Hepatocyte (in vitro differentiated cells): ENCODE data around the gene PRDM11. TPM values are rescaled to one million over a fixed set of nuclear protein-coding genes. Genes with fewer than 3 reads are reported as not detected.

ENCODE experiments used
- DNase-seq: peaks from one replicate; pipeline ENCODE4 v3.0.0-alpha.2; 2016; ENCODE audit warnings: low spot score
- H2AFZ ChIP-seq: fragments of 200-600 bp; sonication (generic); 2 replicates; pipeline ENCODE4 v1.6.0; 2016; ENCODE audit warnings: antibody characterized with exemption, mild to moderate bottlenecking
- H3K27ac ChIP-seq: fragments of 200-600 bp; sonication (generic); 2 replicates; pipeline ENCODE4 v1.5.1; 2016; ENCODE audit warnings: mild to moderate bottlenecking
- H3K27me3 ChIP-seq: fragments of 200-600 bp; sonication (generic); 2 replicates; pipeline ENCODE4 v1.6.1; 2016
- H3K36me3 ChIP-seq: fragments of 200-600 bp; sonication (generic); replicated peaks from 2 replicates; pipeline ENCODE4 v1.5.1; 2016; ENCODE audit warnings: low read depth; ENCODE audit not compliant: insufficient read depth
- H3K4me1 ChIP-seq: fragments of 200-600 bp; sonication (generic); 2 replicates; pipeline ENCODE4 v1.5.1; 2016; ENCODE audit warnings: mild to moderate bottlenecking, moderate library complexity; ENCODE audit not compliant: insufficient read depth
- H3K4me2 ChIP-seq: fragments of 200-600 bp; sonication (generic); 2 replicates; pipeline ENCODE4 v1.6.0; 2016
- H3K4me3 ChIP-seq: fragments of 200-600 bp; sonication (generic); 2 replicates; pipeline ENCODE4 v1.5.1; 2016; ENCODE audit warnings: mild to moderate bottlenecking
- H3K79me2 ChIP-seq: fragments of 200-600 bp; sonication (generic); 2 replicates; pipeline ENCODE4 v1.6.0; 2017; ENCODE audit warnings: mild to moderate bottlenecking
- H3K9me2 ChIP-seq: fragments of 200-600 bp; sonication (generic); replicated peaks from 2 replicates; pipeline ENCODE4 v1.6.0; 2017; ENCODE audit warnings: mild to moderate bottlenecking; ENCODE audit not compliant: insufficient read depth
- H3K9me3 ChIP-seq: fragments of 200-600 bp; sonication (generic); 2 replicates; pipeline ENCODE4 v1.5.1; 2016; ENCODE audit warnings: low read depth, mild to moderate bottlenecking
- H4K20me1 ChIP-seq: fragments of 200-600 bp; sonication (generic); 2 replicates; pipeline ENCODE4 v1.6.0; 2016; ENCODE audit warnings: mild to moderate bottlenecking; ENCODE audit not compliant: insufficient read depth, poor library complexity, severe bottlenecking
- EZH2 ChIP-seq: fragments of 200-600 bp; sonication (generic); IDR thresholded peaks from 2 replicates; pipeline ENCODE4 v1.6.1; 2016; ENCODE audit warnings: antibody characterized with exemption, mild to moderate bottlenecking, borderline replicate concordance
- EZH2phosphoT487 ChIP-seq: fragments of 200-600 bp; sonication (generic); IDR thresholded peaks from one replicate; pipeline ENCODE4 v1.6.1; 2018; ENCODE audit warnings: antibody characterized with exemption, mild to moderate bottlenecking, low read depth, moderate library complexity; ENCODE audit not compliant: unreplicated experiment, severe bottlenecking
- WGBS: methylation state at CpG from one replicate; pipeline ENCODE4 v1.1.6; 2016; ENCODE audit warnings: low lambda C conversion rate; ENCODE audit errors: missing lambda C conversion rate; 5-methylcytosine and 5-hydroxymethylcytosine counted together
- polyA plus RNA-seq: library from polyadenylated mRNA; unstranded; fragments of >200 nt; fragmentation: Nextera tagmentation; extraction: Ambion mirVana; gene quantifications from 2 replicates; pipeline ENCODE4 v1.2.1, GENCODE V29; 2016
- total RNA-seq: library from RNA; depleted of rRNA; stranded (reverse); fragments of >200 nt; gene quantifications from 2 replicates; pipeline ENCODE4 v1.2.3, GENCODE V29; 2014
- TF ChIP-seq, protein P1 (sequence below): fragments of 200-600 bp; sonication (generic); IDR thresholded peaks from 2 replicates; pipeline ENCODE4 v1.5.1; 2016; ENCODE audit warnings: antibody characterized with exemption, mild to moderate bottlenecking; ENCODE audit not compliant: poor library complexity

Gene PRDM11
- total and polyA plus RNA-seq, 2 experiments from 2014 or later: 11.2 to 15.0 TPM

DNA sequence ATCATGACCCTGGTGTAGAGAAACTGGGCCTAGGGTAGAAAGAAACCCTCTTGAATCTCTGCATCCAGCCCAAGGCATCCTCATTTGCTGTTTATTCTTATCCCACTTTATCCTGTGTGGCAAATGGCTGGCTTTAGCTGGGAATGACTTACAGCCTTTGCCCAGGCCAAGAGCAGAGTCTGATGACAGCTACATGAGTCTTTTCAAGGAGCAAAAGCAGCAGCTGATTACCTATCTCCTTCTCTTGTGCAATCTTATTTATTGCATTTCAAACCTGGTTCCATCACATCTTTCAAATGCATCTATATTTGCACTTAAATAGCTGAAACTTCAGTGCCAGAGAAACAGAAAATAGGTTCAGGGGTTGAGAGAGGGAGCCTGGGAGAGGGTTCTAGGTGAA lies 113.6 kb downstream of the PRDM11 start:
- H3K4me1 ChIP-seq: peaks cover 1% of the 10 kb centered on the region
- no peaks in the 10 kb centered on the region for H3K79me2 ChIP-seq
- no peaks in the 10 kb centered on the region for H3K36me3 ChIP-seq
- no peaks in the 10 kb centered on the region for H4K20me1 ChIP-seq
- no peaks in the 10 kb centered on the region for H3K27me3 ChIP-seq
- no peaks in the 10 kb centered on the region for H3K9me2 ChIP-seq
- no peak overlapping the region for H3K4me2 ChIP-seq
- TF ChIP-seq, protein P1, sequence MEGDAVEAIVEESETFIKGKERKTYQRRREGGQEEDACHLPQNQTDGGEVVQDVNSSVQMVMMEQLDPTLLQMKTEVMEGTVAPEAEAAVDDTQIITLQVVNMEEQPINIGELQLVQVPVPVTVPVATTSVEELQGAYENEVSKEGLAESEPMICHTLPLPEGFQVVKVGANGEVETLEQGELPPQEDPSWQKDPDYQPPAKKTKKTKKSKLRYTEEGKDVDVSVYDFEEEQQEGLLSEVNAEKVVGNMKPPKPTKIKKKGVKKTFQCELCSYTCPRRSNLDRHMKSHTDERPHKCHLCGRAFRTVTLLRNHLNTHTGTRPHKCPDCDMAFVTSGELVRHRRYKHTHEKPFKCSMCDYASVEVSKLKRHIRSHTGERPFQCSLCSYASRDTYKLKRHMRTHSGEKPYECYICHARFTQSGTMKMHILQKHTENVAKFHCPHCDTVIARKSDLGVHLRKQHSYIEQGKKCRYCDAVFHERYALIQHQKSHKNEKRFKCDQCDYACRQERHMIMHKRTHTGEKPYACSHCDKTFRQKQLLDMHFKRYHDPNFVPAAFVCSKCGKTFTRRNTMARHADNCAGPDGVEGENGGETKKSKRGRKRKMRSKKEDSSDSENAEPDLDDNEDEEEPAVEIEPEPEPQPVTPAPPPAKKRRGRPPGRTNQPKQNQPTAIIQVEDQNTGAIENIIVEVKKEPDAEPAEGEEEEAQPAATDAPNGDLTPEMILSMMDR: no peak
- TF ChIP-seq EZH2 (no peak), EZH2phosphoT487 (no peak)
- DNase-seq: no peak
- no peak overlapping the region for H2AFZ ChIP-seq
- no peak overlapping the region for H3K4me3 ChIP-seq
- H3K9me3 ChIP-seq: no peaks in the 10 kb centered on the region
- peak overlapping the region; percentile 69 for H3K27ac ChIP-seq

DNA sequence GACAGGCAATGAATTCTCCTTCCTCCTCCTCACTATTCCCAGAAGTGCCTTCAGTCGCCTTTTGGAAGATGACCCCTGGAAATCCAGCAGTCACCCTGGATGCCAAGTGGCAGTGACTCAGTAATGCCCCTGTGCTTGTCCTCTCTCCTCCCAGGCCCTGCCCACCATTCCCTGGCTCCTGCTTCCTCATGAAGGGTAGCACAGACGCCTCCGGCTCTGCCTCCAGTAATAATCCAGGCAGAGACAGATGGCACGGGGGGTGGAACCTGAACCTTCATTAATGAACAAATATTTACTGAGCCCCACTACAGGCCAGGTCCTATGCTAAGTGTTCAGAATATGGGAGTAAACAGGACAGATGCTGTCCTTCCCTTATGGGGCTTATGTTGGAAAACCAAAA lies 116.5 kb downstream of the PRDM11 start:
- TF ChIP-seq, protein P1: no peak
- no peak for TF ChIP-seq EZH2
- TF ChIP-seq EZH2phosphoT487: no peak
- H2AFZ ChIP-seq: no peak overlapping the region
- no peaks in the 10 kb centered on the region for H3K79me2 ChIP-seq
- 74% methylated on average over 4 of the region's 4 CpGs for WGBS
- H3K36me3 ChIP-seq: no peaks in the 10 kb centered on the region
- no peaks in the 10 kb centered on the region for H3K9me2 ChIP-seq
- no peaks in the 10 kb centered on the region for H3K27me3 ChIP-seq
- H3K4me2 ChIP-seq: no peak overlapping the region
- no peak overlapping the region for H3K27ac ChIP-seq
- H3K9me3 ChIP-seq: no peaks in the 10 kb centered on the region
- H3K4me3 ChIP-seq: no peak overlapping the region
- no peaks in the 10 kb centered on the region for H4K20me1 ChIP-seq
- no peak for DNase-seq
- peaks cover 25% of the 10 kb centered on the region for H3K4me1 ChIP-seq

DNA sequence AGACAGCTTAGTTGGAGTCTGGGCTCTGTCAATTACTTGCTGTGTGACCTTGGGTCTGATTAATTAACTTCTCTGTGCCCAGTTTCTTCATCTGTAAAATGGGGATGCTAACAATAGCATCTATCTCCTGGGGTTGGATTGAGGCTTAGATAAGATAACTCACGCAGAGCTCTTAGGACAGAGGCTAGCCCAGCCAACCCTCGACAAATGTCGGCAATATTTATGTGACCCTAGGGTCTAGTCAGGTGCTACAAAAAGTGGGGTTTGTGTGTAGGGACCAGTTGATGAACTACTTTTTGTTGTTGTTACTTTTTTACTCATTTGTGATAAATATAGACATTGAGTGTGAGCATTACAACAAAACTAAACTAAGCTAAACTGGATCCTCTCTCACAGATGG lies 117.3 kb downstream of the PRDM11 start:
- no peaks in the 10 kb centered on the region for H3K9me3 ChIP-seq
- no peak overlapping the region for H2AFZ ChIP-seq
- no peaks in the 10 kb centered on the region for H3K27me3 ChIP-seq
- no peaks in the 10 kb centered on the region for H3K9me2 ChIP-seq
- H3K27ac ChIP-seq: no peak overlapping the region
- TF ChIP-seq, protein P1: no peak
- no peak for TF ChIP-seq EZH2
- TF ChIP-seq EZH2phosphoT487: no peak
- H4K20me1 ChIP-seq: no peaks in the 10 kb centered on the region
- 87% methylated on average over 3 of the region's 3 CpGs for WGBS
- H3K79me2 ChIP-seq: no peaks in the 10 kb centered on the region
- H3K4me3 ChIP-seq: no peak overlapping the region
- H3K4me1 ChIP-seq: peaks cover 29% of the 10 kb centered on the region
- no peaks in the 10 kb centered on the region for H3K36me3 ChIP-seq
- DNase-seq: no peak
- no peak overlapping the region for H3K4me2 ChIP-seq
